Muscle layer of colon (tissue), 2 donors: Measurements from ENCODE around the gene EEF1AKMT4.

Source experiments
- H3K27ac ChIP-seq: one replicate; pipeline ENCODE4 v1.7.0; 2013; ENCODE audit warnings: low read depth, mild to moderate bottlenecking, low read length, moderate library complexity
- H3K27me3 ChIP-seq, 2 donors: one replicate each; pipeline ENCODE4 v1.7.0; 2013; ENCODE audit warnings: low read length in 2 of 2, mild to moderate bottlenecking in 2 of 2; ENCODE audit not compliant: insufficient read depth in 2 of 2, control insufficient read depth in 1 of 2
- H3K36me3 ChIP-seq: one replicate; pipeline ENCODE4 v1.7.0; 2013; ENCODE audit warnings: mild to moderate bottlenecking, low read length; ENCODE audit not compliant: insufficient read depth
- H3K4me1 ChIP-seq: one replicate; pipeline ENCODE4 v1.7.0; 2013; ENCODE audit warnings: mild to moderate bottlenecking, low read length; ENCODE audit not compliant: insufficient read depth
- H3K4me3 ChIP-seq, 2 donors: one replicate each; pipeline ENCODE4 v1.7.0; 2013; ENCODE audit warnings: low read length in 2 of 2, low read depth in 1 of 2, mild to moderate bottlenecking in 1 of 2, moderate library complexity in 1 of 2
- H3K9ac ChIP-seq: one replicate; pipeline ENCODE4 v1.7.0; 2013; ENCODE audit warnings: low read length
- H3K9me3 ChIP-seq: one replicate; pipeline ENCODE4 v1.7.0; 2013; ENCODE audit warnings: mild to moderate bottlenecking, low read length
- donor health status: abdominal sarcoma.
- donor health status: Adenocarcinoma of cecum.

The EEF1AKMT4 gene

DNA sequence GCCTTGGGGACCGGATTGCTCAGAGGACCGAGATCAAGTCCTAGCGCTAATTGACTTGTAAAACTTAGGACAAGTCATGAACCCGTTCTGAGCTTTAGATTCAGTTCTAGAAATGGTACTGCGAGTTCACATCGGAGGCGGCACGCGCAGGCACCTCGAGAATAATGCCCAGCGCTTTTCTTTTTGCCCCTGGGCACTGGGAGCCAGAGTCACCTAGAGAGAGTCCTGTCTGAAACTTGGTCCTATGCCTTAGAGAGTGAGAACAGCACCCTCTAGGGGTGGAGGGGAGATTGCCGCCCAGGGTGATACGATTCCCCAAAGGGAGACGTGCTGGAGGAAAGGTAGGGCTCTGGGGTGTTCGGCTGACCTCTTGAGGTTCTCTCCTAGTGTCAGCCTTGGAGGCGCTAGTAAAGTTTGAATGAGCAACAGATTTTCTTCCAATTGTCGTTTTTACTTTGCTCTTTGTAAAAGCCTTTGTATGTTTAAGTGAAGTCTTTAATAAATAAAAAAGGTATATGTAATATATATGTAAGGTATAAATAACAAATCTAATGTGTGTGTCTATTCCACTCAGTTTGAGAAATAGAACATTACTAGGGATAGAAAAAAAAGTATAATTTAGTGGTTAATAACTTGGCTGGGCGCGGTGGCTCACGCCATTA lies 826 bp downstream of the EEF1AKMT4 start:
- no peaks in the 10 kb centered on the region for H3K27me3 ChIP-seq
- H3K27ac ChIP-seq: peak overlapping the region; percentile 45
- H3K9ac ChIP-seq: peak overlapping the region; percentile 57
- H3K9me3 ChIP-seq: no peaks in the 10 kb centered on the region
- H3K4me3 ChIP-seq: peak overlapping the region; percentile 76 to 89
- peaks cover 3% of the 10 kb centered on the region for H3K36me3 ChIP-seq
- peaks cover 15% of the 10 kb centered on the region for H3K4me1 ChIP-seq

DNA sequence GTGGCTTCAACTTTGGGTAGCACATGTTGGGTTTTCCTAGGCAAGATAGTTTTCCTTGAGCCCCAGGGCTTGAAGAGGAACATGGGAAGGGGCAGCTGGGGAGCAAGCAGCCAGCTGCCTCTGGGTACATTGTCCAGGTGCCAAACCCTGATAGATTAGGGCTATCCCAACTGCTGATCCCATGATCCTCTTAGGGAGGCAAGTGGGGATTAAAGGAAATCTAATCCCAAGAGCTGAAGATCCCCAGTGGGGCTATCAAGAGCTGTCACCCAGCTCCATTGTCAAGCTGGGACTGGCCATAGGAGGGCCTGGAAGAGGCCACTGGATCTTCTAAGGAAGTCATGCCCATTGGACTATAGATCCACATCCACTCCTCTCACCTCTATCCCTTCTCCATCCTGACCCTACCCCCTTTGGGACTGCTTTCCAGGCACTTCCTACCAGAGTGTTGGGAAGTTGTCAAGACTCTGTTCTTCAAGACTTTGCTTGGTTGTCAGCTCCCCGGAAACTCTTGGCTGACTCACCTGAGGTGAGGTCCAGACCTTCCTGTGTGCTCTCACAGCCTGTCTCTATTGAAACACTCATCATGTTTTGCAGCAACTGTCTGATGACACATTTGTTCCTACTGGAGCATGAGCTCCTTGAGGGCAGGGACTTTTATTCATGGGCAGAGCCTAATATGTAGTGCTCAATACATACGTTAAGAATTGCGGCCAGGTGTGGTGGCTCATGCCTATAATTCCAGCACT lies 6.0 kb downstream of the EEF1AKMT4 start:
- no peak overlapping the region for H3K4me3 ChIP-seq
- no peaks in the 10 kb centered on the region for H3K36me3 ChIP-seq
- no peak overlapping the region for H3K9ac ChIP-seq
- no peak overlapping the region for H3K27ac ChIP-seq
- peaks cover 14 to 30% of the 10 kb centered on the region in 2 donors for H3K27me3 ChIP-seq
- peaks cover 4% of the 10 kb centered on the region for H3K4me1 ChIP-seq
- H3K9me3 ChIP-seq: no peaks in the 10 kb centered on the region

DNA sequence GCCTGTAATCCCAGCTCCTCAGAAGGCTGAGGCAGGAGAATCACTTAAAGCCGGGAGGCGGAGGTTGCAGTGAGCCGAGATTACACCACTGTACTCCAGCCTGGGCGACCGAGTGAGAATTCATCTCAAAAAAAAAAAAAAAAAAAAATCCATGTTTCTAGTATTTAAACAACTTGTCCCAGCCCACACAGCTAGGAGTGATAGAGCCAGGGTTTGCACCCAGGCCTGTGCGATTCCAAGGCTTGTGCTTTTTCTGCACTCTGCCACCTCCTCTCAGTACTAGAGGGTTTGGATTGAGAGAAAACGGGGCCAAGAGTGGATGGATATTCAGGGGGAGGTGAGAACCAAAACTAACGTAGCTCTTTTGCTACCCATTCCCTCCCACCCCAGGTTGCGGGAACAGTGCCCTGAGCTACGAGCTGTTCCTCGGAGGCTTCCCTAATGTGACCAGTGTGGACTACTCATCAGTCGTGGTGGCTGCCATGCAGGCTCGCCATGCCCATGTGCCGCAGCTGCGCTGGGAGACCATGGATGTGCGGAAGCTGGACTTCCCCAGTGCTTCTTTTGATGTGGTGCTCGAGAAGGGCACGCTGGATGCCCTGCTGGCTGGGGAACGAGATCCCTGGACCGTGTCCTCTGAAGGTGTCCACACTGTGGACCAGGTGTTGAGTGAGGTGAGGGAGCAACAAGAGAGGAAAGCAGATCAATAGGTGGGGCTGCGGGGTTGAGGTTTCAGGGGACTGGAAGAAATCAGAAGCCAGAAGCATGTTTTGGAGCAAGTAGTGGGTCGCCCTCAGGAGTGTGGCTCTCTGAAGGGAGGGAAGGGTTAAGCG lies 7.8 kb downstream of the EEF1AKMT4 start:
- Histone ChIP-seq H3K27me3 (peaks cover 23 to 46% of the 10 kb centered on the region in 2 donors), H3K9me3 (no peaks in the 10 kb centered on the region), H3K4me1 (peaks cover 4% of the 10 kb centered on the region), H3K9ac (no peak overlapping the region), H3K36me3 (no peaks in the 10 kb centered on the region), H3K4me3 (no peak overlapping the region), H3K27ac (no peak overlapping the region)

DNA sequence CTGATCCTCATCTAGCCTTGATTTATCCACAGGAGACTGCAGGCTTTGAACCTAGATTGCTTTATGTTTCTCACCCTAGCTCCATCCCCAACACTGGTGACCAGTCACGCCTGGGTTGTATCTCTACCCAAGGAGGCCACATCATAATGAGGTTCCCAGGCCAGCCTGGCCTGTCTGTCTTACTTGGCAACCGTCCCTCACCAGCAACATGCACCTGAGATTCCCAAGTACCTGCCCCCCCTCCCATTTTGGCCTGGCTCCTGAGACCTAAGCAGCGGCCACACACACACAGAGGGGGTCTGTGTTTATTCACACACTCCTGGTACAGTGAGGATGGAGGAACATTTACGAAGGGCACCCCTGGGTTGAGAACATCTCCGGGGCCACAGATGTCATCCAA lies 9.5 kb downstream of the EEF1AKMT4 start:
- Histone ChIP-seq H3K27me3 (peaks cover 32 to 57% of the 10 kb centered on the region in 2 donors), H3K9me3 (no peaks in the 10 kb centered on the region), H3K9ac (no peak overlapping the region), H3K27ac (no peak overlapping the region), H3K4me3 (no peak overlapping the region), H3K36me3 (no peaks in the 10 kb centered on the region), H3K4me1 (peaks cover 4% of the 10 kb centered on the region)

DNA sequence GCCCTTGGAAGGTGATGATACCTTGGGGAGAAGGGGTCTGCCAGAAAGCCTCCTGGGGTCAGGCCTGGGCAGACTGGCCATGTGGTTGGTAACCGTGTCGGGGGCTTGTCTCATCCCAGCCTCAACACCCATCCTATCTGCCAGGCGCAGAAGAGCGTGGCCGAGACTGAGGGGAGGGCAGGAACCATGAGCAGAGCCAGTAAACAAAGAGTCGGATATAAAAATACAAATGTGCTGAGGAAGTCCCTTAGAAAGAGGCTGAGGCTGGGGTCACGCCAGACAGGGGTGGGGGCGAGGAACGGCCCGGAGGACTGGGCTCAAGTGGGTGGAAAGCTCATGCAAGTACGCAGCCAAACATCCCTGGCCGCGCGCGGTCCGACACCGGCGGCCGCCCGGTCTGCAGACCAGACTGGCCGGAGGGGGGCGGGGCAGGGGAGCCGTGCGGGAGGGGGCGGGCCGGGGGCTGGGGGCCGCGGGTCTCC lies 10.0 kb downstream of the EEF1AKMT4 start:
- no peak overlapping the region for H3K9ac ChIP-seq
- H3K4me1 ChIP-seq: peaks cover 4% of the 10 kb centered on the region
- no peak overlapping the region for H3K27ac ChIP-seq
- no peaks in the 10 kb centered on the region for H3K9me3 ChIP-seq
- no peaks in the 10 kb centered on the region for H3K36me3 ChIP-seq
- peaks cover 32 to 59% of the 10 kb centered on the region in 2 donors for H3K27me3 ChIP-seq
- no peak overlapping the region for H3K4me3 ChIP-seq

DNA sequence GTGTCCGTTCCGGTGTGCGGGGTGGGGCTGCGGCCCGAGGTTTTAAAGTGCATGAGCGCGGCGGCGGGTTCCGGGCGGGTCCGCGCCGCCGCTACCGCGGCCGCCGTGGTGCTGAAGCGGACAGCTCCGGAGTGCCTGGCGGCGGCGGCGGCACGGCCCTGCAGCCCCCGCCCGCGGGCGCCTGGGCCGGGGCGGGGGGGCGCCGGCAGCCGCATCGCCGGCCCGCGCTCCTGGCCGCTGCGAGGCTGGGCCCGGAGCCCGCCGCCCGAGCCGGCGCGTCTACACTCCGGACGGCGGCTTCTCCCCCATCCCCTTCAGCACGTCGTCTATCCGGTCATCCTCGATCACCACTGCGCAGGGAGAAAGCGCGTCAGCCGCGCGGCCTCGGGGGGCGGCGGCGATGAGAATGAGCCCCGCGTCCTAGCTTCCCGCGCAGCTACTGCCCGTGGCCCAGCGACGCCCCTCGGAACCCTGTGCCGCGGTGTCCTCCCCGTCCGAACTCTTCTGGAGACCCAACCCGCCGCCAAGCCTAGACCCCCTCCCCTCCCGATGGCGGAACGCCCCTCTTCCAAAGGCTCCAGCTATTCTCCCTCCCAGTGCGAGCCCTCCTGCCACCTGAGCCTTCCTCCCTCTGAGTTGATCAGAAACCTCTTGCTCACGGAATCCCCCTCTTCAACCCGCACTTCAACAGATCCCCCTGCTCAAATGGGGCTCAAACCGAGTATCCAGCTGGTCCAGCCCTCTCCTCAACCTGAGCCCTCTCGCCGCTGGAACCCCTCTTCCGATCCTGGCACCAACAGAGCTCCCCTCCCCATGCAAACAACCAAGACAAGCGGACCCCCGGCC lies 10.6 kb downstream of the EEF1AKMT4 start:
- Histone ChIP-seq H3K4me3 (no peak overlapping the region), H3K27ac (no peak overlapping the region), H3K27me3 (peaks cover 32 to 62% of the 10 kb centered on the region in 2 donors), H3K4me1 (peaks cover 4% of the 10 kb centered on the region), H3K36me3 (no peaks in the 10 kb centered on the region), H3K9me3 (no peaks in the 10 kb centered on the region), H3K9ac (no peak overlapping the region)

DNA sequence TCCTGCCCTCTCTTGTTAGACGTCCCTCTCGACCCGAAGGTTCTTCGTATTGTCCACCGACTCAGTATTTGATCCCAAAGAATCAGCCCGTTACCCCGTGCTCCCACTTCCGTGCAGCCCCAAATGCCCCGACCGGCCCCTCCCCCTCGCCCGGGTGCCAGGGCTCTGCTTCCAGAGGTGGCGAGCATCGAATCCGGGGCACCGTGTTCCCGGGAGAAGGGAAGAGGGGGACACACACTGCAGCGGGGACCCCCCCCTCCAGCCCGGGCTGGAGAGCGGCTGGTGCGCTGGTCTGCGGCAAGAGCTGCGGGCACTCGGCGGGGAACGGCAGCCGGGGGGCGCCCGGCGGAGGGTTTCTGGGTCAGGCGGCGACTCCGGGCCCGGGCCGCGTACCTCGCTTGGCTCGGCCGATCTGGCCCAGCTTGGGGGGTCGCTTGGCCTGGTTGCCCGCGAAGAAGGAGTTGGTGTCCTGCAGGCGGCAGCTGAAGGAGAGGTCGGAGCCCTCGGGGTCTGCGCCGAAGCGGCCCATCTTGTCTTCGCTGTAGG lies 11.3 kb downstream of the EEF1AKMT4 start:
- Histone ChIP-seq H3K36me3 (no peaks in the 10 kb centered on the region), H3K9ac (no peak overlapping the region), H3K27me3 (peaks cover 32 to 66% of the 10 kb centered on the region in 2 donors), H3K27ac (no peak overlapping the region), H3K4me3 (peak overlapping the region in 1 of 2 donors; percentile 13), H3K4me1 (peaks cover 4% of the 10 kb centered on the region), H3K9me3 (no peaks in the 10 kb centered on the region)

DNA sequence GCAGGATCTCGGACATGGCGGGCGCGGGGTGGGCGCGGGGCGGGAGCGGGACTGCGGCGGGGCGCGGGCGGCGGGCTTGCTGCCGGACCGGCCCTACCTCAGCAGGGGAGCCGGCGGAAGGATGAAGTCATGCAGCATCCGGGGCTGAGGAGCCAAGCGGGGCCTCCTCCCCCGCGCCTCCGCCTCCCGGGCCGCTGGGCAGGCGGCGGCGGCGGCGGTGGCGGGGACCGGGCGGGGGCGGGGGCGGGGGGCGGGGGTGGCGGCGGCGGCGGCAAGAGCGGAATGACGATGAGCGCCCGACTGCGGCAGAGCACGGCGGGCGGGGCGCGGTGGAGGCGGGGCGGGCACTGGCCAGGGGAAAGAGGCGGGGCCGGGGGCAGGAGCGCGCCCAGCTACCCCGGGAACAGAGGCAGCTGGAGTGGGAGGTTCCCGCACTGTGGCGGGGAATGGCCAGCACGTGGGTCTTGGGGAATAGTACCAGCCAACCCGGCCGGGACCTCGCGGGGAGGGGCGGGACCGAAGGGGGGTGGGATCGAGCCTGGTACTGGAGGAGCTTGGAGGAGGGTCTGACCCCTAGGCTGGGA lies 11.9 kb downstream of the EEF1AKMT4 start, which contains the start of gene CAMK2N2:
TSS of gene CAMK2N2 (minus strand) at position 284 of the 584 bp plus-strand sequence. CDS start at position 16, 268 bp downstream.
- H3K9ac ChIP-seq: no peak within 1 kb of the TSS
- H3K9me3 ChIP-seq: no peaks in the 10 kb centered on the region
- H3K36me3 ChIP-seq: no peaks in the 10 kb centered on the region
- H3K27ac ChIP-seq: no peak within 1 kb of the TSS
- H3K27me3 ChIP-seq: peaks cover 32 to 66% of the 10 kb centered on the region in 2 donors
- H3K4me1 ChIP-seq: peaks cover 4% of the 10 kb centered on the region
- peak within 1 kb of the TSS in 1 of 2 donors; percentile 20 for H3K4me3 ChIP-seq

DNA sequence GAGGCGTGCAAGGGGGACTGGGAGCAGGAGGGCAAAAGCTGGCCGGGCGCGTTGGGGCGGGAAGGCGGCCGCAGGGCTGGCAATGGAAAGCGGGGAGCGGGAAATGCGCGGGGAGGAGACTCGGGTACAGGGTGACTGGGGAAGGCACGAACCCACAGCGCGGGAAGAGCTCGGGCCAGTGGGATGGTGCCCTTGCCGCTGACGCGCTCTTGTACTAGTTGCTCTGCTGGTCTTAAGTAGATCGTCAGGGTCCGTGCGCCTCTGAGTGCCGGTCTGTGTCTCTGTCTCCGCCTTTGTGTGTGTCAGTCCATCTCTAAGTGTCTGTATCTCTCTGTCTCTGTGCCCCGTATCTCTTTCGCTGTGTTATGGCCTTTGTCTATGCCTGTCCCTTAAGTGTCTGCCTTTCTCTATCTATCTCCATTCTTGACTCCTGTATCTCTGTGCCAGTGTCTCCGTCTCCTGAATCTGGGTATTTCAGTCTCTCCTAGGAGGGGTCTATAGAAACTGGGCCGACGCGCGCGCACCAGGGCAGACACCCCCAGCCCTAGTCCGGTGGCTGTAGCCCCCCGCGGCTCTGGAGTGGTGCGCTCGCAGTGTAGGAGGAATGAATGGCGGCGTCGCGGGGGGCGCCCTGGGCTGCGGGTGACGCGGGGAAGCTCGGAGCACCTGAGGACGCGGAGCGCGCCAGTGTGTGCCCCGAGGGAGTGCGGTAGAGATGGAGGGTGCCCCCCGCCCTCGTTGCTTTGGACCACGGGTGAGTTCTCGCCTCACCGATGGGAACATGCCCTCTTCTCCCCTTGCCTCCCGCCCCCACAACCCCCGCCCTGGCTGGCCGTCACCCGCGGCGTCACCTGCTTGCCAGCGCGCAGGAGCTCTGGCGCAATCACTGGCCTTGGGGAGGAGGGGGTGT lies 12.6 kb downstream of the EEF1AKMT4 start:
- Histone ChIP-seq H3K27me3 (peaks cover 32 to 65% of the 10 kb centered on the region in 2 donors), H3K9ac (no peak overlapping the region), H3K27ac (no peak overlapping the region), H3K4me3 (peak overlapping the region in 1 of 2 donors; percentile 20), H3K36me3 (no peaks in the 10 kb centered on the region), H3K4me1 (peaks cover 4% of the 10 kb centered on the region), H3K9me3 (no peaks in the 10 kb centered on the region)
